Panc1 (cell line): ENCODE data around the gene FECH. TPM values are rescaled to one million over a fixed set of nuclear protein-coding genes. Genes with fewer than 3 reads are reported as not detected.

Source experiments
- ATAC-seq: fragments of 200-7000 bp; cut with Tn5 transposase; 2 replicates; pipeline ENCODE4 v1.9.1; 2020; ENCODE audit warnings: mild to moderate bottlenecking, moderate library complexity
- BruUV-seq: library from RNA; stranded (reverse); fragments of 400-500 nt; replicated peaks from 2 replicates; lab custom pipeline; 2021; lab: Mats Ljungman, UMichigan
- CTCF ChIA-PET: fragments of 300-600 bp; sonication (Branson Sonifier 250); formaldehyde crosslinking; loops from one replicate; lab custom pipeline; 2022; ENCODE audit warnings: antibody characterized with exemption; lab: Charles Lee
- POLR2A ChIA-PET: fragments of 300-600 bp; sonication (Branson Sonifier 250); formaldehyde crosslinking; loops from one replicate; lab custom pipeline; 2022; ENCODE audit warnings: antibody characterized with exemption; lab: Charles Lee
- DNase-seq: peaks from one replicate; pipeline ENCODE4 v3.0.0-alpha.2; 2010; ENCODE audit warnings: low read depth, low spot score
- H3K27ac ChIP-seq: 2 replicates; pipeline ENCODE4 v1.5.1; 2011; ENCODE audit warnings: mild to moderate bottlenecking, low read length, inconsistent platforms
- H3K27me3 ChIP-seq: fragments of 200-500 bp; sonication (Bioruptor generic); 2 replicates; pipeline ENCODE4 v1.6.0; 2014; ENCODE audit warnings: low read length, inconsistent platforms; ENCODE audit not compliant: control insufficient read depth, insufficient read depth
- H3K36me3 ChIP-seq: fragments of 200-500 bp; sonication (Bioruptor generic); 2 replicates; pipeline ENCODE4 v1.5.1; 2014; ENCODE audit warnings: inconsistent platforms, mild to moderate bottlenecking, low read length, moderate library complexity; ENCODE audit not compliant: control insufficient read depth, insufficient read depth
- H3K4me1 ChIP-seq: 2 replicates; pipeline ENCODE4 v1.5.1; 2011; ENCODE audit warnings: inconsistent platforms, mild to moderate bottlenecking, low read length, moderate library complexity; ENCODE audit not compliant: control insufficient read depth, insufficient read depth
- H3K4me3 ChIP-seq, 2 experiments: 2 replicates each; pipeline ENCODE4 v1.5.1; 2011 to 2012; ENCODE audit warnings: low read depth in 2 of 2, low read length in 2 of 2, mild to moderate bottlenecking in 2 of 2, inconsistent platforms in 1 of 2, moderate library complexity in 1 of 2
- H3K9me3 ChIP-seq: fragments of 200-500 bp; sonication (Bioruptor generic); 2 replicates; pipeline ENCODE4 v1.5.1; 2014; ENCODE audit warnings: low read depth, mild to moderate bottlenecking, inconsistent platforms, low read length, moderate library complexity; ENCODE audit not compliant: control insufficient read depth, insufficient read depth
- CTCF ChIP-seq: fragments of 450-650 bp; IDR thresholded peaks from 2 replicates; pipeline ENCODE4 v1.5.1; 2017; ENCODE audit warnings: mild to moderate bottlenecking
- POLR2AphosphoS5 ChIP-seq: IDR thresholded peaks from 2 replicates; pipeline ENCODE4 v1.6.1; 2012; ENCODE audit warnings: mild to moderate bottlenecking, low read depth, low read length, moderate library complexity
- SIN3A ChIP-seq: IDR thresholded peaks from 2 replicates; pipeline ENCODE4 v1.6.1; 2012; ENCODE audit warnings: low read depth, mild to moderate bottlenecking, low read length, moderate library complexity, borderline replicate concordance; ENCODE audit not compliant: insufficient read depth
- TCF7L2 ChIP-seq: IDR thresholded peaks from 2 replicates; pipeline ENCODE4 v1.6.1; 2011; ENCODE audit warnings: mild to moderate bottlenecking, low read depth, low read length, inconsistent platforms
- in situ Hi-C: cut with HindIII; loops from 2 replicates; pipeline ENCODE4 v1.10.0; 2016; ENCODE audit warnings: low sequenced_read_pairs, low pct_unique_long_range_greater_than_20kb
- intact Hi-C: fragments of 100-400 bp; cut with micrococcal nuclease; formaldehyde crosslinking; loops from one replicate; pipeline ENCODE4 v1.10.0; 2022; ENCODE audit not compliant: unreplicated experiment
- total RNA-seq: library from RNA; stranded (reverse); gene quantifications from one replicate; pipeline ENCODE4 v1.2.1, GENCODE V29; 2021; ENCODE audit not compliant: unreplicated experiment
- TF ChIP-seq, protein P1 (sequence below), 2 experiments: IDR thresholded peaks; 2 replicates each; pipeline ENCODE4 v1.6.1; 2011 to 2012; ENCODE audit warnings: low read depth in 2 of 2, control low read depth in 1 of 2, low read length in 1 of 2, mild to moderate bottlenecking in 1 of 2, moderate library complexity in 1 of 2; ENCODE audit not compliant: insufficient read depth in 1 of 2

Gene FECH
- total RNA-seq, 1 experiment from 2014 or later = 25.2 TPM

GRCh38 chr18:57542126-57542525, 44.4 kb downstream of the FECH start:
- DNase-seq (no peak), ATAC-seq (no peak)
- no peak for TF ChIP-seq POLR2AphosphoS5
- no peak for TF ChIP-seq TCF7L2
- TF ChIP-seq, protein P1, sequence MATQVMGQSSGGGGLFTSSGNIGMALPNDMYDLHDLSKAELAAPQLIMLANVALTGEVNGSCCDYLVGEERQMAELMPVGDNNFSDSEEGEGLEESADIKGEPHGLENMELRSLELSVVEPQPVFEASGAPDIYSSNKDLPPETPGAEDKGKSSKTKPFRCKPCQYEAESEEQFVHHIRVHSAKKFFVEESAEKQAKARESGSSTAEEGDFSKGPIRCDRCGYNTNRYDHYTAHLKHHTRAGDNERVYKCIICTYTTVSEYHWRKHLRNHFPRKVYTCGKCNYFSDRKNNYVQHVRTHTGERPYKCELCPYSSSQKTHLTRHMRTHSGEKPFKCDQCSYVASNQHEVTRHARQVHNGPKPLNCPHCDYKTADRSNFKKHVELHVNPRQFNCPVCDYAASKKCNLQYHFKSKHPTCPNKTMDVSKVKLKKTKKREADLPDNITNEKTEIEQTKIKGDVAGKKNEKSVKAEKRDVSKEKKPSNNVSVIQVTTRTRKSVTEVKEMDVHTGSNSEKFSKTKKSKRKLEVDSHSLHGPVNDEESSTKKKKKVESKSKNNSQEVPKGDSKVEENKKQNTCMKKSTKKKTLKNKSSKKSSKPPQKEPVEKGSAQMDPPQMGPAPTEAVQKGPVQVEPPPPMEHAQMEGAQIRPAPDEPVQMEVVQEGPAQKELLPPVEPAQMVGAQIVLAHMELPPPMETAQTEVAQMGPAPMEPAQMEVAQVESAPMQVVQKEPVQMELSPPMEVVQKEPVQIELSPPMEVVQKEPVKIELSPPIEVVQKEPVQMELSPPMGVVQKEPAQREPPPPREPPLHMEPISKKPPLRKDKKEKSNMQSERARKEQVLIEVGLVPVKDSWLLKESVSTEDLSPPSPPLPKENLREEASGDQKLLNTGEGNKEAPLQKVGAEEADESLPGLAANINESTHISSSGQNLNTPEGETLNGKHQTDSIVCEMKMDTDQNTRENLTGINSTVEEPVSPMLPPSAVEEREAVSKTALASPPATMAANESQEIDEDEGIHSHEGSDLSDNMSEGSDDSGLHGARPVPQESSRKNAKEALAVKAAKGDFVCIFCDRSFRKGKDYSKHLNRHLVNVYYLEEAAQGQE (IDR thresholded peaks at IDR 0.05; ENCODE audit: insufficient read depth in 1 of 2, low read depth in 2 of 2, low read length in 1 of 2) = no peak
- TF ChIP-seq CTCF = no peak
- TF ChIP-seq SIN3A = no peak
- in situ Hi-C loops = no loop called here
- ChIA-PET CTCF (no interaction called here), POLR2A (no interaction called here)
- Histone ChIP-seq H3K27me3 (no peaks in the 10 kb centered on the region), H3K4me1 (no peaks in the 10 kb centered on the region), H3K27ac (no peak overlapping the region), H3K36me3 (no peaks in the 10 kb centered on the region), H3K4me3 (no peak overlapping the region), H3K9me3 (no peaks in the 10 kb centered on the region)
- BruUV-seq = no TSS peak
- intact Hi-C loops = no loop called here

DNA sequence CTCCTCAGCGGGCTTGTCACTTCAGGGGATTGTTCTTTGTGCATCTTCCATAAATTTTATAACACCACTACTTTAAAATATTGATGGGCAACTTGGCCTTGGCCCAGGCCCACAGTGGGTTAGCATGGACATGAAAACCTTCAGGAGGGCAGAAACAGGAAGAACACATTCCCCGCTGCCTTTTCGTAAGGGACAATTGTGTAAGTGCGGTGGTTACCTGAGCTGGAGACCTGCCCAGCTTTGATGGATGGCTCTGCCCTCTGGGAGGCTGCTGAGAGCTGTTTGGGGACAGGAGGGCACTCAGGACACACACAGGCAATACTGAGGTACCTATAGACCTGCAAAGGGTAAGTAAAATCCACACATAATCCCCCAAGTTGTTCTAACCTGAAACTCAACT, 46.8 kb downstream of the FECH start:
- in situ Hi-C loops = no loop called here
- intact Hi-C loops = no loop called here
- H3K27ac ChIP-seq = no peak overlapping the region
- no peaks in the 10 kb centered on the region for H3K27me3 ChIP-seq
- no peaks in the 10 kb centered on the region for H3K4me1 ChIP-seq
- ChIA-PET CTCF (no interaction called here), POLR2A (no interaction called here)
- no peaks in the 10 kb centered on the region for H3K36me3 ChIP-seq
- ATAC-seq (no peak), DNase-seq (no peak)
- H3K9me3 ChIP-seq = no peaks in the 10 kb centered on the region
- no peak overlapping the region for H3K4me3 ChIP-seq
- TF ChIP-seq SIN3A (no peak), CTCF (no peak), TCF7L2 (no peak), POLR2AphosphoS5 (no peak)
- TF ChIP-seq, protein P1 (IDR thresholded peaks at IDR 0.05; ENCODE audit: insufficient read depth in 1 of 2, low read depth in 2 of 2, low read length in 1 of 2) = no peak
- no TSS peak for BruUV-seq
